ENCODE results near the gene PHKB.
A peak's percentile ranks its signal among the peaks of the same experiment; 100 is the strongest.
"Not testable (repeated sequence)": the region's sequence is repeated elsewhere in the genome, so short reads cannot be mapped to it uniquely, and the experiment has no call there.

PHKB gene

GRCh38 chr16:47470211-47470610, 9.1 kb downstream of the PHKB start:
- DNase-seq (ENCODE audit: low spot score): no peak

DNA sequence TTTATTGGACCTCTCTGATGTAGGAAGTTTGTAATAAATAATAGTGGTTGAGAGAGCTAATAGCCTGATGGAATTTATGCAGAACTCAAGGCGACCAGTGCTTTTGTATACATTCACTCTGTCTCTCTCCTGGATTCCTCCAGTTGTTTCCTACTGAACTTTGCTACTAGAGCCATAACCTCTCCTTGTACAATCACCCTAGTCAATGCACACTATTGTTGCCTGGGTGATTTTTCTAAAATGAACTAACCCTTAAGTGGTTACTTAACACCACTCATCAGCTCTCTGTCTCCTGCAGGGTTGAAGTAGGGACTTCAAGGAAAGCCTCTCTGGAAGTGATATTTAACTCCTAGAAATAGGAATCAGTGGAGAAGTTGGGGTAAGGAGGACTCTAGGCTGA, 9.7 kb downstream of the PHKB start:
- DNase-seq (ENCODE audit: low spot score): no peak

- DNase-seq (ENCODE audit: low spot score): not testable (repeated sequence)
Observed at GRCh38 chr16:47473004-47473403, 11.9 kb downstream of the PHKB start.

- no peak for DNase-seq (ENCODE audit: low spot score)
Observed at GRCh38 chr16:47473792-47474191, 12.7 kb downstream of the PHKB start.

DNA sequence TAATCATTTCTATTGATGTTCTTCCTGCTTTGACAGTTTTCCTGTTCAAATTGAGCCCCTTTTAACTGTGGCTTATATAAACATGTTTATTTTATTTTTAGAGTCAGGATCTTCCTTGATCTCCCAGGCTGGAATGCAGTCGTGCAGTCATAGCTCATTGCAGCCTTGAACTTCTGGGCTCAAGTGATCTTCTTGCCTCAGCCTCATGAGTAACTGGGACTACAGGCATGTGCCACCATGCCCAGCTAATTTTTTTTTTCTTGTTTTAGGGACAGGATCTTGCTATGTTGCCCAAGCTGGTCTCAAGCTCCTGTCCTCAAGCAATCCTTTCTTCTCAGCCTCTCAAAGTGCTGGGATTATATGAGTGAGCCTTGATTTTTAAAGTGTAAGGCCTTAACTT, 14.7 kb downstream of the PHKB start:
- DNase-seq (ENCODE audit: low spot score): no peak

DNA sequence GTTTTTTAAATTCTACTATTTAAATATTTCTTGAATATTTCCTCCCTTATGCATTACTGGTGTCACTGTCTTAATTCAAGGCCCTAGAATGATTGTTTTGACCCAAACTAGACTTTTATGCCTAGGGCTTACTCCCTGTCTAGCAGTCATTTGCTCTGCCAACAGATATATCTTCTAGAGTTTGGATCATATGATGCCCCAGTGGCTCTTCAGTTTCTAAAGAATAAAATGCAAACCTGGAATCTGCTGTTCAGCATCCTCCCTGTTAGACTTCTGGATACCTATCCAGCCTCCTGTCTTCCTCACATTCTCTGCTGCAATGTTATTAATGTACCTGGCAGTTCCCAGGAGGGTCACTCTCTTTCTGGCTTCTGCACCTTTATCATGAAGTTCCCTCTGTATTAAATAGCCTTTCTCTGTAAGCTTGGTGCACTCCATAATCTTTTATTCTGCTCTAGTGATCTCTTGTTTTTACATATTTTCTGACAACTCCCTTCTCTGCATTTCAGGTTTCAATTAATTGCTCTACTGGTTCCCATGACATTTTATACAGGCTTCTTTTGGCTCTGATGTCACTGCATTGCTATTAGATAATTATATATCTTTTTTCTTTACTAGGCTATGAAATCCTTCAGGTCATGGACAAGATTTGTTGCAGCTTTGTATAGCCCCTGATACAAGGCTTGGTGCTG, 15.7 kb downstream of the PHKB start:
- DNase-seq (ENCODE audit: low spot score): no peak

DNA sequence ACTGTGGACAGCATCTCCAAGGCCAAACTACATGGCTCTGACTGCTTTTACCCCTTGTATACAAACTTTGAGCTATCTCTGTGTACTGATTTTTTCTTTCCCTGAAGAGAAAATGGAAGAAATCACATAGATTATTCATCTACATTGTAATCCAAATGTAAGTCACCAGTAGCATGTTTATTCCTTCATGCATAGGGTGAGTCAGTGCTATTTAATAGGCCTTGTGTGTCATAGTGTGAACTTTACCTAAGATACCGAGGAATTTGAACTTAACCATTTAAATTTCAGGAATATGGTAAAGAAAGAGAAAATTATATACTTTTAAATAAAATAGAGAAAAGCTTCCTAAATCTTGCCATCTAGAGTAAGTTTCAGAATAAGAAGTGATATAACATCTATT, 16.5 kb downstream of the PHKB start:
- DNase-seq (ENCODE audit: low spot score): no peak

DNA sequence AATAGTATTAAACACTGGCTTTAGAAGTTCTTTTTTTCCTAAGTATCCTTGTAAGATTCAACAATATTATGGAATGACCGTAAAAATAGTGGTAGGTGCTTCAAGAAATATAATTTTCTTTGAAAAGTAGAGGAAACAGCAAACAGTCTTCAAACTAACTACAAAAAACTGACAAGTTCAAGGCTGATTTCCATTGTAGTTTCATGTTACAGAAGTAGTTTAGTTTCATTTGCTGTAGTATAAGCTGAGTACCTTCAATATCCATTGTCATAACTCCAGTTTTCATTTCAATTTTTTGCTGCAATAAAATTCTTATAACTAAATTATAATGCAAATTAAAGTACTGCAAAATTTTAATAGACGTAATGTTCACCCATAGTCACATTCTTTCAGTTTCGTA, 19.3 kb downstream of the PHKB start:
- DNase-seq (ENCODE audit: low spot score): no peak

GRCh38 chr16:47481698-47482374, 20.7 kb downstream of the PHKB start:
- no peak for DNase-seq (ENCODE audit: low spot score)

DNA sequence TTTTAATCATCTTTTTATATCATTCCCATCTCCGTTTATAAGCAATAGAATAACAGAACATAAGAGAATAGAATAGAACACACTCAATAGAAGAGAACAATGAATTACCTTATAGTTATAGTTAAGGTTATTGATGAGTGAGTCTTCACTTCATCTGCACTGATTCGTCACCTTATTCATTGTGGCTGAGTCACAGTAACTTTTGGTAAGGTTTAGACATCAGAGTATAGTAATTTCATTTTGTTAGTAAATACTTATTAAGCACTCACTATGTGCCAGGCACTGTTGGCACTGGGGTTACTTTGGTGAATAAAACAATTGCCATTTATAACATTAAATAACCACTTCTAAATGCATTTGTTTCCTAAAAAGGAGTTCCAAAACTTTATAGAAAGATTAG, 22.5 kb downstream of the PHKB start:
- no peak for DNase-seq (ENCODE audit: low spot score)

DNA sequence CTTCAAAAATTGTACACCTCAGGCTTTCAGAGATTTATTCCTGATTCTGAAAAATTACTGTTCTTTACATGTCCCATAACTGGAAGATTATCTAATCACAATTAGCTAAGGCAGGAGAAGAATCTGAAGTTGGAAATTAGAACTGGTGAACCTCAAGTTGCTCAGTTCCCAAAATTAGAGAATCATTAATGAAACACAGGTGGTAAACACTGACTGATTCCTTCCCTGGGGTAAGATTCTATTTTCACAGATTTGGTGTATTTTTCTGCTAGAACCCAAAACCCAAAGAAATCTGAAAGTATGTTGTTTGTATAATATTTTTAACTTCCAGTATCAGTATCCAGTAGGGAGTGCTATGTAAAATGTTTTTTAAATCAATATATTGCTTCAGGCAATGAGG, 25.7 kb downstream of the PHKB start:
- no peak for DNase-seq (ENCODE audit: low spot score)

GRCh38 chr16:47488051-47488450, 26.9 kb downstream of the PHKB start:
- no peak for DNase-seq (ENCODE audit: low spot score)

GRCh38 chr16:47490471-47490870, 29.3 kb downstream of the PHKB start:
- no peak for DNase-seq (ENCODE audit: low spot score)

- no peak for DNase-seq (ENCODE audit: low spot score)
Observed at GRCh38 chr16:47492036-47492427, 30.9 kb downstream of the PHKB start.

DNA sequence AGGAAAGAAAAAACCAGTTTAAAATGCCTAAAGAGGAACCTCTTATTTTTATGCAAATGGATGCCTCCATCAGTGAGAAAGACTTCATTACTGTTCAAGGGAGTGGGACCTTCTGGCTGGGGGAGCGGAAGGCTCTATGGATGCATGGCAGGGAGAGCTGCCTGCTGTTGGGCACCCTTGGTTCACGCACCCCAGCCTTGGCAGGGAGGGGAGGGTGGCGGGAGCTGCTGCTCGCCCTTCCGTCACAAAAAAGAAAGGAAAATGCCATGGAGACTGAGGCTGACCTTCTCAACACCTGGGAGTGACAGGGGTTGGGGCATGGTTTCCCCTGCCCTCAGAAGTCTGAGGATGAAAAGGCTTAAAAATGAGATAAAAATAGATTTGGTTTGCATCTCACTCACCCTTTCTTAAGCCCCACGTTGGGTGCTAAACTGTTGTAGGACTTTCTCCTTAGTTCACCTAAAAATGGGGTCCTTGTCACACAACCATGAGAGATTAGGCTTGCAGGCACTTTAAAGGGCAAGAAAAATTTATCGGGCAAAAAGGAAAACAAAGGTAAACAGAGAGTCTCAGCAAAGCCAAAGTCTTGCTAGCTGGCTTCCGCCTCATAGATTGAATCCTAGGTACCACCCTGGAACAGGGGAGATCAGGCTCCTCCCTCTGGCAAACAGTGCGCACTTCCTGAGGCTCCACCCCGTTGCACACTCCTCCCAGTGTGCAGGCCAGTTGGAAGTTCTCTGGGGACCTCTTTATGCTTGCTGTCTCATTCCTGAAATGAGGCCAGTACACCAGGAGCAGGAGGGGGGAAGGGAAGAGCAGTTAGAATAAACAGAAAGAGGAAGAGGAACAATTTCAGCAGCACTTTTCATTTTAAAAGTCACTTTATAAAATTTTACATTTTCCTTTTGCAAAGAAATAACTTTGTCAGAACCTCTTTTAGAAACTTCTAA, 31.6 kb downstream of the PHKB start:
- DNase-seq (ENCODE audit: low spot score): no peak

- DNase-seq (ENCODE audit: low spot score): no peak
Observed at GRCh38 chr16:47493381-47494337, 32.5 kb downstream of the PHKB start.

DNA sequence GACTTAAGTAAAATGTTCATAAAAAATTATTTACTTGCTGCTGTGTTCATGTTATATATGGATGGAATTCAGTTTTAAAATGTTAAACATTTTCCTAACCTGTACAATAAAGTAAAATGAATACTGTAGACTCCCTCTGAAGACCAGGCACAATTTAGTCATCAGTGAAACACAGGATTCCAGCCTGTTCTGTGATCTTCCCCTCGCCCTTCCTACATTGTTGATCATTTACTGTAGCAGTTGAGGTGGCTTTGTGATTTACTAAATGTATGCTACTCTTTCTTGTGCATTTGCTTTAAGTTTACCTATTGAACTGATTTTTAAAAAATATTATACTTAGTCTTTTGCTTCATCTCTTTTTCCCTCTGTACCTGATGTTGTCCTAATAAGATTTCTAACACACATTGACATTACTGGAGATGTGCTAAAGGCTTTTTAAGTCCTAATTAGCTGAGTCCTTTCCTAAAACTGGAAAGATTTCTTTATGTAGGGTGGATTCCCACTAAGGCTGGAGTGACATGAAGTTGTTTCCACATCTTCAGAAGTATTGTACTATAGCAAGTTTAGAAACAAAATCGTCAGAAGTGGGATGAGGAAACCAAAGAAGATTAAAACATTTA, 38.1 kb downstream of the PHKB start:
- no peak for DNase-seq (ENCODE audit: low spot score)

GRCh38 chr16:47499700-47500264, 38.7 kb downstream of the PHKB start:
- peak; percentile 19 for DNase-seq (ENCODE audit: low spot score)

DNA sequence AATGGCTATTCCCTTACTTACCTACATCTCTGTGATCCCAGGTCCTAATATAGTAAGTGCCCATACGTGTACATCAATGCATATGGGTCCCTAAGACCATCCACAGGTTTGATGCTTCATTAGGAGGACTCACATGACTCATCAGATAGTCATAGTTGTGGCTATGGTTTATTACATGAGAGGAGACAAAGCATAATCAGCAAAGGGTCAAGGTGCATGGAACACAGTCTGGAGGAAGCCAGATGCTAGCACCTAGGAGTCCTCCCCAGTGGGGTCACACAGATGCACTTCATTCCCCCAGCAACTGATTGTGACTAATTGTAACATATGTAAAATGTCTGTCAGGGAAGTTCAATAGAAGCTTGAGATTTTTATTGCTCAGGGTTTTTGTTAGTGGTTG, 42.8 kb downstream of the PHKB start:
- no peak for DNase-seq (ENCODE audit: low spot score)

DNA sequence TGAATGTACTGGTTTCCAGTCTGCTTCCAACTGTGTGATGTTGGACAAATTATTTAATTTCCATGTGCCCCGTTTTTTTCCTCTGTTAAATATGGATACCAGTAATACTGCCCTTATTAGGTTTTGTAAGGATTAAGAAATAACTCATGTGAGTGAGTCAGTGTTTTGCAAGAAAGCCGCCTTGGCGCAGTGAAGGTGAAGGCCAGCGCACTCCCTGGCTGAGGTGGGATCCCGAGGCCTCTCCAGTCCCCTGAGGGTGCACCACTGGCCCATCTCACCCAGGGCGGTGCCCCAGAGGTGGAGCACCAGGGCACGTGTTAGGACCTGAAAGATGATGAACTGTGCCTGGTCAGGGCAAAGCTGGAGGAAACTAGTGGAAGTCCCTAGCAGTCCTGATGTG, 43.5 kb downstream of the PHKB start:
- no peak for DNase-seq (ENCODE audit: low spot score)

DNA sequence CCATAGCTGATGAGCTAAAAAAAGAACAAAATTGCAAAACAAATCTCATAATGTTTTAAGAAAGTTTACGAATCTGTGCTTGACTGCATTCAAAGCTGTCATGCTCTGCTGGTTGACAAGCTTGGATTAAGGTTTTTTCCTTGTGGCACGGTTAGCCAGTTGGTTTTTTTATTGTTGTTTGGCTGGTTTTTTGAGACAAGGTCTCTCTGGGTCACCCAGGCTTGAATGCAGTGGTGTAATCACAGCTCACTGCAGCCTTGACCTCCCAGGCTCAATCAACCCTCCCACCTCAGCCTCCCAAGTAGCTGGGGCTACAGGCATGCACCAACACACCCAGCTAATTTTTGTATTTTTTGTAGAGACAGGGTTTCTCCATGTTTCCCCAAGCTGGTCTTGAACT, 45.7 kb downstream of the PHKB start:
- no peak for DNase-seq (ENCODE audit: low spot score)

All from HuH-7.5 (cell line).